HEK293 (cell line): ENCODE results near the gene UNC5B.
A peak's percentile ranks its signal among the peaks of the same experiment; 100 is the strongest.

Experiments used
- CTCF ChIA-PET: fragments of 350-600 bp; formaldehyde crosslinking; extraction: SDS; loops from one replicate; lab custom pipeline; 2021; ENCODE audit warnings: antibody characterized with exemption; lab: Yijun Ruan, JAX
- POLR2A ChIA-PET: fragments of 300-600 bp; formaldehyde crosslinking; extraction: SDS; loops from one replicate; lab custom pipeline; 2020; ENCODE audit warnings: antibody characterized with exemption, inconsistent platforms; lab: Yijun Ruan, JAX
- H3K27ac ChIP-seq: fragments of 200-500 bp; sonication (Bioruptor generic); 2 replicates; pipeline ENCODE4 v1.5.1; 2014; ENCODE audit warnings: low read depth, low read length, control low read depth, inconsistent platforms; ENCODE audit errors: extremely low read depth
- H3K36me3 ChIP-seq, 2 experiments: fragments of 200-500 bp in 1 of 2; sonication (Bioruptor generic) in 1 of 2; 1 replicate in 1 of 2; 2 replicates in 1 of 2; pipeline ENCODE4 v1.5.1; 2014 to 2017; ENCODE audit warnings: inconsistent platforms in 2 of 2, low read length in 2 of 2; ENCODE audit not compliant: control insufficient read depth in 2 of 2, insufficient read depth in 1 of 2
- H3K4me1 ChIP-seq: fragments of 200-500 bp; sonication (Bioruptor generic); 2 replicates; pipeline ENCODE4 v1.5.1; 2014; ENCODE audit warnings: mild to moderate bottlenecking, low read length, inconsistent platforms; ENCODE audit not compliant: control insufficient read depth, insufficient read depth
- H3K4me3 ChIP-seq: 2 replicates; pipeline ENCODE4 v1.5.1; 2011; ENCODE audit warnings: low read depth, mild to moderate bottlenecking, control low read depth, low read length, moderate library complexity
- H3K9me3 ChIP-seq: fragments of 200-500 bp; sonication (Bioruptor generic); 2 replicates; pipeline ENCODE4 v1.5.1; 2014; ENCODE audit warnings: low read depth, low read length, inconsistent platforms; ENCODE audit not compliant: control insufficient read depth, insufficient read depth
- BCL11B ChIP-seq: fragments of 450-650 bp; formaldehyde crosslinking; IDR thresholded peaks from 2 replicates; pipeline ENCODE4 v1.5.1; 2016; ENCODE audit warnings: low read depth, missing biosample characterization, missing genetic modification characterization
- GLIS2 ChIP-seq: fragments of 450-650 bp; formaldehyde crosslinking; IDR thresholded peaks from 2 replicates; pipeline ENCODE4 v1.5.1; 2016; ENCODE audit warnings: missing biosample characterization, missing genetic modification characterization
- IKZF3 ChIP-seq: fragments of 450-650 bp; IDR thresholded peaks from 2 replicates; pipeline ENCODE4 v1.5.0; 2018; ENCODE audit warnings: missing biosample characterization, mild to moderate bottlenecking, missing genetic modification characterization, moderate library complexity
- PRDM1 ChIP-seq: fragments of 450-650 bp; formaldehyde crosslinking; IDR thresholded peaks from 2 replicates; pipeline ENCODE4; 2016; ENCODE audit warnings: missing biosample characterization, missing genetic modification characterization
- RBAK ChIP-seq: fragments of 450-650 bp; formaldehyde crosslinking; IDR thresholded peaks from 2 replicates; pipeline ENCODE4 v1.5.1; 2016; ENCODE audit warnings: missing biosample characterization, missing genetic modification characterization
- SALL2 ChIP-seq: fragments of 450-650 bp; formaldehyde crosslinking; IDR thresholded peaks from 2 replicates; pipeline ENCODE4 v1.5.0; 2017; ENCODE audit warnings: missing biosample characterization, mild to moderate bottlenecking, missing genetic modification characterization, borderline replicate concordance
- SCRT1 ChIP-seq: fragments of 450-650 bp; formaldehyde crosslinking; IDR thresholded peaks from 2 replicates; pipeline ENCODE4 v1.5.1; 2016; ENCODE audit warnings: missing biosample characterization, missing genetic modification characterization, borderline replicate concordance
- SCRT2 ChIP-seq: fragments of 450-650 bp; formaldehyde crosslinking; IDR thresholded peaks from 2 replicates; pipeline ENCODE4 v1.5.1; 2016; ENCODE audit warnings: missing biosample characterization, missing genetic modification characterization
- SP3 ChIP-seq: fragments of 450-650 bp; formaldehyde crosslinking; IDR thresholded peaks from 2 replicates; pipeline ENCODE4 v1.5.1; 2016; ENCODE audit warnings: missing biosample characterization, missing genetic modification characterization
- TSHZ1 ChIP-seq: fragments of 450-650 bp; formaldehyde crosslinking; IDR thresholded peaks from 2 replicates; pipeline ENCODE4 v1.5.1; 2016; ENCODE audit warnings: missing biosample characterization, missing genetic modification characterization, borderline replicate concordance
- YY2 ChIP-seq: fragments of 450-650 bp; formaldehyde crosslinking; IDR thresholded peaks from 2 replicates; pipeline ENCODE4 v1.5.1; 2016; ENCODE audit warnings: missing biosample characterization, missing genetic modification characterization
- ZFP3 ChIP-seq: fragments of 450-650 bp; formaldehyde crosslinking; IDR thresholded peaks from 2 replicates; pipeline ENCODE4 v1.5.1; 2016; ENCODE audit warnings: low read depth, missing biosample characterization, missing genetic modification characterization
- ZFP69B ChIP-seq: fragments of 450-650 bp; formaldehyde crosslinking; IDR thresholded peaks from 2 replicates; pipeline ENCODE4 v1.5.1; 2016; ENCODE audit warnings: missing biosample characterization, missing genetic modification characterization
- ZNF202 ChIP-seq: fragments of 450-650 bp; formaldehyde crosslinking; IDR thresholded peaks from 2 replicates; pipeline ENCODE4 v1.5.1; 2016; ENCODE audit warnings: missing biosample characterization, missing genetic modification characterization, borderline replicate concordance
- ZNF248 ChIP-seq: fragments of 450-650 bp; formaldehyde crosslinking; IDR thresholded peaks from 2 replicates; pipeline ENCODE4 v1.5.1; 2017; ENCODE audit warnings: missing biosample characterization, missing genetic modification characterization
- ZNF26 ChIP-seq: fragments of 450-650 bp; formaldehyde crosslinking; IDR thresholded peaks from 2 replicates; pipeline ENCODE4 v1.5.1; 2016; ENCODE audit warnings: missing biosample characterization, missing genetic modification characterization
- ZNF335 ChIP-seq: fragments of 450-650 bp; formaldehyde crosslinking; conservative IDR thresholded peaks from 2 replicates; pipeline ENCODE4 v1.5.1; 2016; ENCODE audit warnings: missing biosample characterization, missing genetic modification characterization
- ZNF37A ChIP-seq: fragments of 450-650 bp; IDR thresholded peaks from 2 replicates; pipeline ENCODE4 v1.5.1; 2018; ENCODE audit warnings: missing biosample characterization, missing genetic modification characterization
- ZNF394 ChIP-seq: fragments of 450-650 bp; formaldehyde crosslinking; IDR thresholded peaks from 2 replicates; pipeline ENCODE4 v1.5.1; 2016; ENCODE audit warnings: missing biosample characterization, missing genetic modification characterization, mild to moderate bottlenecking, moderate library complexity, borderline replicate concordance
- ZNF513 ChIP-seq: fragments of 450-650 bp; IDR thresholded peaks from 2 replicates; pipeline ENCODE4 v1.5.1; 2018; ENCODE audit warnings: missing biosample characterization, missing genetic modification characterization
- ZNF521 ChIP-seq: fragments of 450-650 bp; formaldehyde crosslinking; IDR thresholded peaks from 2 replicates; pipeline ENCODE4 v1.5.1; 2017; ENCODE audit warnings: missing biosample characterization, mild to moderate bottlenecking, missing genetic modification characterization
- ZNF558 ChIP-seq: fragments of 450-650 bp; formaldehyde crosslinking; IDR thresholded peaks from 2 replicates; pipeline ENCODE4 v1.5.1; 2016; ENCODE audit warnings: missing biosample characterization, missing genetic modification characterization
- ZNF580 ChIP-seq: fragments of 450-650 bp; formaldehyde crosslinking; IDR thresholded peaks from 2 replicates; pipeline ENCODE4 v1.5.1; 2016; ENCODE audit warnings: missing biosample characterization, missing genetic modification characterization
- ZNF670 ChIP-seq: fragments of 450-650 bp; formaldehyde crosslinking; IDR thresholded peaks from 2 replicates; pipeline ENCODE4 v1.5.1; 2016; ENCODE audit warnings: missing biosample characterization, missing genetic modification characterization, low read depth
- ZNF707 ChIP-seq: fragments of 450-650 bp; formaldehyde crosslinking; IDR thresholded peaks from 2 replicates; pipeline ENCODE4 v1.5.1; 2016; ENCODE audit warnings: missing biosample characterization, missing genetic modification characterization
- ZNF791 ChIP-seq: fragments of 450-650 bp; formaldehyde crosslinking; IDR thresholded peaks from 2 replicates; pipeline ENCODE4 v1.5.1; 2016; ENCODE audit warnings: missing biosample characterization, missing genetic modification characterization
- ZNF843 ChIP-seq: fragments of 450-650 bp; formaldehyde crosslinking; IDR thresholded peaks from 2 replicates; pipeline ENCODE4 v1.5.1; 2016; ENCODE audit warnings: missing biosample characterization, missing genetic modification characterization
- ZSCAN30 ChIP-seq: fragments of 450-650 bp; IDR thresholded peaks from 2 replicates; pipeline ENCODE4 v1.5.1; 2018; ENCODE audit warnings: missing biosample characterization, mild to moderate bottlenecking, missing genetic modification characterization, moderate library complexity
- TF ChIP-seq, protein P1 (sequence below): fragments of 450-650 bp; formaldehyde crosslinking; IDR thresholded peaks from 2 replicates; pipeline ENCODE4 v1.5.1; 2016; ENCODE audit warnings: missing biosample characterization, missing genetic modification characterization

The UNC5B gene

GRCh38 chr10:71217266-71218045, 5.1 kb downstream of the UNC5B start:
- Histone ChIP-seq H3K36me3 (peaks cover 0 to 10% of the 10 kb centered on the region in 2 experiments; a peak in 1 of 3 replicates), H3K4me1 (peaks cover 29% of the 10 kb centered on the region), H3K9me3 (no peaks in the 10 kb centered on the region), H3K4me3 (peak overlapping the region; percentile 33), H3K27ac (peak overlapping the region; percentile 82)
- ChIA-PET CTCF (interaction anchor here (1.9 to 2.1 kb wide), 2 partner anchors 11 to 53 kb away, joined by 7 to 8 read pairs; no protein-coding TSS in a partner anchor), POLR2A (interaction anchor here (0.6 to 1.9 kb wide), 2 partner anchors 19 to 1071 kb away, joined by 4 to 5 read pairs; partner anchors contain the start of gene TYSND1)
- TF ChIP-seq ZFP3 (no peak), ZNF580 (no peak), TSHZ1 (no peak), RBAK (tag by site-specific recombination) (no peak), ZNF202 (tag by site-specific recombination) (no peak), ZNF26 (tag by site-specific recombination) (no peak), ZNF513 (tag by site-specific recombination) (no peak), ZFP69B (tag by site-specific recombination) (0 out of 2 replicates have a peak, but pooled peaks have one; percentile 18), ZNF558 (tag by site-specific recombination) (no peak), ZNF670 (tag by site-specific recombination) (no peak), ZNF394 (no peak), BCL11B (peak; percentile 42; the same call in 1 of the 2 replicates), PRDM1 (no peak), ZNF37A (tag by site-specific recombination) (no peak), IKZF3 (peak; percentile 57; the same call in 1 of the 2 replicates), ZNF521 (no peak), ZNF335 (tag by site-specific recombination) (peak; percentile 82), ZNF248 (tag by site-specific recombination) (no peak), SCRT1 (tag by site-specific recombination) (peak; percentile 74; the same call in 1 of the 2 replicates), ZSCAN30 (tag by site-specific recombination) (peak; percentile 63; the same call in 1 of the 2 replicates), ZNF707 (tag by site-specific recombination) (no peak), SCRT2 (tag by site-specific recombination) (peak; percentile 89), SALL2 (no peak), SP3 (peak; percentile 36; the same call in 1 of the 2 replicates), ZNF843 (tag by site-specific recombination) (no peak), GLIS2 (tag by site-specific recombination) (peak; percentile 78; the same call in 1 of the 2 replicates), ZNF791 (tag by site-specific recombination) (no peak), YY2 (tag by site-specific recombination) (no peak)
- TF ChIP-seq, protein P1, sequence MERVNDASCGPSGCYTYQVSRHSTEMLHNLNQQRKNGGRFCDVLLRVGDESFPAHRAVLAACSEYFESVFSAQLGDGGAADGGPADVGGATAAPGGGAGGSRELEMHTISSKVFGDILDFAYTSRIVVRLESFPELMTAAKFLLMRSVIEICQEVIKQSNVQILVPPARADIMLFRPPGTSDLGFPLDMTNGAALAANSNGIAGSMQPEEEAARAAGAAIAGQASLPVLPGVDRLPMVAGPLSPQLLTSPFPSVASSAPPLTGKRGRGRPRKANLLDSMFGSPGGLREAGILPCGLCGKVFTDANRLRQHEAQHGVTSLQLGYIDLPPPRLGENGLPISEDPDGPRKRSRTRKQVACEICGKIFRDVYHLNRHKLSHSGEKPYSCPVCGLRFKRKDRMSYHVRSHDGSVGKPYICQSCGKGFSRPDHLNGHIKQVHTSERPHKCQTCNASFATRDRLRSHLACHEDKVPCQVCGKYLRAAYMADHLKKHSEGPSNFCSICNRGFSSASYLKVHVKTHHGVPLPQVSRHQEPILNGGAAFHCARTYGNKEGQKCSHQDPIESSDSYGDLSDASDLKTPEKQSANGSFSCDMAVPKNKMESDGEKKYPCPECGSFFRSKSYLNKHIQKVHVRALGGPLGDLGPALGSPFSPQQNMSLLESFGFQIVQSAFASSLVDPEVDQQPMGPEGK (tag by site-specific recombination) = peak; percentile 65; the same call in 1 of the 2 replicates
